Thoracic aorta (tissue), 2 donors: ENCODE measurements around the gene SKAP2. TPM values are rescaled to one million over a fixed set of nuclear protein-coding genes. Genes with fewer than 3 reads are reported as not detected.

ENCODE experiments used
- ATAC-seq: fragments of 150-250 bp; one replicate; pipeline ENCODE4 v1.8.0; 2017; ENCODE audit warnings: low read depth; ENCODE audit not compliant: insufficient number of reproducible peaks, low FRiP score
- DNase-seq: peaks from one replicate; pipeline ENCODE4 v3.0.0-alpha.2; 2020; ENCODE audit warnings: low spot score
- H3K27ac ChIP-seq, 2 donors: fragments of 200-600 bp; sonication (generic); 1 replicate in 1 of 2; 2 replicates in 1 of 2; pipeline ENCODE4 v1.5.1; 2016; ENCODE audit warnings: mild to moderate bottlenecking in 2 of 2, moderate library complexity in 2 of 2
- H3K27me3 ChIP-seq: fragments of 200-600 bp; sonication (generic); replicated peaks from 2 replicates; pipeline ENCODE4 v1.6.0; 2016; ENCODE audit warnings: mild to moderate bottlenecking; ENCODE audit not compliant: insufficient read depth
- H3K36me3 ChIP-seq: fragments of 200-600 bp; sonication (generic); one replicate; pipeline ENCODE4 v1.5.1; 2016
- H3K4me1 ChIP-seq, 2 donors: fragments of 200-600 bp; sonication (generic); 1 replicate in 1 of 2; 2 replicates in 1 of 2; pipeline versions ENCODE4 v1.5.1 to v1.6.0; 2016; ENCODE audit warnings: low read depth in 2 of 2, mild to moderate bottlenecking in 1 of 2; ENCODE audit not compliant: control insufficient read depth in 1 of 2
- H3K4me3 ChIP-seq: fragments of 200-600 bp; sonication (generic); 2 replicates; pipeline ENCODE4 v1.5.1; 2016; ENCODE audit warnings: mild to moderate bottlenecking
- H3K9me3 ChIP-seq: fragments of 200-600 bp; sonication (generic); 2 replicates; pipeline ENCODE4 v1.5.1; 2016
- CTCF ChIP-seq: fragments of 200-600 bp; sonication (generic); IDR thresholded peaks from one replicate; pipeline ENCODE4 v1.5.1; 2019; ENCODE audit warnings: antibody characterized with exemption
- total RNA-seq, 2 donors: library from RNA; depleted of rRNA; stranded (reverse); fragments of >200 nt; gene quantifications; one replicate each; pipeline versions ENCODE4 v1.1.0 to v1.2.3, GENCODE V29; 2016

SKAP2 gene
- total RNA-seq, 2 donors from 2014 or later, result 16.6 to 29.0 TPM

- no peaks in the 10 kb centered on the region for H3K4me1 ChIP-seq
- no peaks in the 10 kb centered on the region for H3K9me3 ChIP-seq
- TF ChIP-seq CTCF, result no peak
- no peak overlapping the region for H3K27ac ChIP-seq
- DNase-seq (no peak), ATAC-seq (no peak)
- H3K36me3 ChIP-seq, result no peaks in the 10 kb centered on the region
- no peaks in the 10 kb centered on the region for H3K27me3 ChIP-seq
- no peak overlapping the region for H3K4me3 ChIP-seq
Observed at GRCh38 chr7:26789481-26790184, 74.8 kb downstream of the SKAP2 start.

- no peak for ATAC-seq
- Histone ChIP-seq H3K9me3 (no peaks in the 10 kb centered on the region), H3K36me3 (no peaks in the 10 kb centered on the region), H3K27ac (no peak overlapping the region), H3K27me3 (no peaks in the 10 kb centered on the region), H3K4me3 (no peak overlapping the region), H3K4me1 (no peaks in the 10 kb centered on the region)
- DNase-seq, result no peak
- no peak for TF ChIP-seq CTCF
Observed at GRCh38 chr7:26787701-26788100, 76.7 kb downstream of the SKAP2 start.

- ATAC-seq, result no peak
- no peak for DNase-seq
Observed at GRCh38 chr7:26784118-26784517, 80.3 kb downstream of the SKAP2 start.

DNA sequence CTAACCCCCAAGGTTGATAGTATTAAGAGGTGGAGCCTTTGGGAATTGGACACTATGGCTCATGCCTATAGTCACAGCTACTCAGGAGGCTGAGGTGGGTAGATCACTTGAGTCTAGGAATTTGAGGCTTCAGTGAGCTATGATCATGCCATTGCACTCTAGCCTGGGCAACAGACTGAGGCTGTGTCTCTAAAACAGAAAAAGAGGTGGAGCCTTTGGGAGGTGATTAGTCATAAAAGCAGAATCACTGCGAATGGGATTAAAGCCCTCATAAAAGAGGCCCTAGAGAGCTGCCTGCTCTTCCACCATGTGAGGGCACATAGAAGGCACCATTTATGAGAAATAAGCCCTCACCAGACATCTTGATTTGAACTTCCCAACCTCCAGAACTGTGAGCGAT lies 81.9 kb downstream of the SKAP2 start:
- ATAC-seq (no peak), DNase-seq (no peak)
- no peaks in the 10 kb centered on the region for H3K27me3 ChIP-seq
- no peaks in the 10 kb centered on the region for H3K9me3 ChIP-seq
- no peaks in the 10 kb centered on the region for H3K4me1 ChIP-seq
- no peak for TF ChIP-seq CTCF
- H3K4me3 ChIP-seq, result no peak overlapping the region
- H3K27ac ChIP-seq, result no peak overlapping the region
- no peaks in the 10 kb centered on the region for H3K36me3 ChIP-seq

More at GRCh38 chr7:26784118-26784517, 80.3 kb downstream of the SKAP2 start:
- H3K4me1 ChIP-seq, result no peaks in the 10 kb centered on the region
- H3K36me3 ChIP-seq, result no peaks in the 10 kb centered on the region
- no peaks in the 10 kb centered on the region for H3K27me3 ChIP-seq
- TF ChIP-seq CTCF, result no peak
- no peak overlapping the region for H3K27ac ChIP-seq
- H3K9me3 ChIP-seq, result no peaks in the 10 kb centered on the region
- no peak overlapping the region for H3K4me3 ChIP-seq

DNA sequence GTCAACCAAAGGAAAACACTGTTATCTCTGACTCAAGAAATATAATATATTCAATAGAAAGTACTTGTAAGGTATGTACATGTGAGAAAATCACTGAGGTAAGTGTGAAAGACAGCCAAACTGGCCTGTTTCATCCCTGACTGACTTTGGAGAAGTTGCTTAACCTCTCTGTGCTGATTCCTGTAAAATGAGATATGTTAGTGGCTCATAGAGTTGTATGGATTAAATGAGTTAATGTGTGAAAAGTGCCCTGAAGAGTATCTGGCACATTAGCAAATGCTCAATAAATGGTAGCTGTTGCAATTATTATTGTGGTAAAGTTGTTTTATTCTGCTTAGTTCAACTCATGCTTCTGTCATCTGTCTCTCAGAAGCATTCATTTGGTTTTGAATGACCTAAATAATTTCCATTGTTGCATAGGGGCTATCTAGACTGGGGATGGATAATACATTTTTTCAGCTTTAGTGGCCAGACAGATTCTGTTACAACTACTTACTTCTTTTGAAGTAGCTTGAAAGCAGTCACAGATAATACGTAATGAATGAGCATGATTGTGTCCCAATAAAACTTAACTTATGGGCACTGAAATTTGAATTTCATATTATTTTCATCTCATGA lies 84.3 kb downstream of the SKAP2 start:
- H3K4me1 ChIP-seq, result no peaks in the 10 kb centered on the region
- H3K36me3 ChIP-seq, result no peaks in the 10 kb centered on the region
- no peaks in the 10 kb centered on the region for H3K9me3 ChIP-seq
- H3K27ac ChIP-seq, result no peak overlapping the region
- no peaks in the 10 kb centered on the region for H3K27me3 ChIP-seq
- TF ChIP-seq CTCF, result no peak
- H3K4me3 ChIP-seq, result no peak overlapping the region
- ATAC-seq (no peak), DNase-seq (no peak)
